Upper lobe of left lung (tissue), 6 donors: Measurements from ENCODE around the gene CD302. TPM values are rescaled to one million over a fixed set of nuclear protein-coding genes. Genes with fewer than 3 reads are reported as not detected.

Experiments used
- ATAC-seq, 2 donors: fragments of 200-7000 bp; cut with Tn5 transposase; one replicate each; pipeline ENCODE4 v1.9.1; 2022; ENCODE audit warnings: mild to moderate bottlenecking in 2 of 2, moderate library complexity in 2 of 2; ENCODE audit not compliant: low FRiP score in 2 of 2
- DNase-seq, 2 donors: peaks; one replicate each; pipeline ENCODE4 v3.0.0-alpha.2; 2019 to 2020
- H3K27ac ChIP-seq, 4 donors: fragments of 200-600 bp; sonication (generic); one replicate each; pipeline ENCODE4 v1.5.1; 2016 to 2019
- H3K27me3 ChIP-seq, 4 donors: fragments of 200-600 bp; sonication (generic); one replicate each; pipeline ENCODE4 v1.5.1; 2017 to 2019
- H3K36me3 ChIP-seq, 4 donors: fragments of 200-600 bp; sonication (generic); one replicate each; pipeline ENCODE4 v1.5.1; 2016 to 2019
- H3K4me1 ChIP-seq, 4 donors: fragments of 200-600 bp; sonication (generic); one replicate each; pipeline ENCODE4 v1.5.1; 2018 to 2019
- H3K4me3 ChIP-seq, 4 donors: fragments of 200-600 bp; sonication (generic); one replicate each; pipeline ENCODE4 v1.5.1; 2017 to 2019; ENCODE audit warnings: mild to moderate bottlenecking in 2 of 4, moderate library complexity in 1 of 4
- H3K9me3 ChIP-seq, 4 donors: fragments of 200-600 bp; sonication (generic); one replicate each; pipeline ENCODE4 v1.5.1; 2018 to 2019
- CTCF ChIP-seq, 6 experiments: fragments of 450-650 bp in 4 of 6; fragments of 200-600 bp in 2 of 6; sonication (generic) in 2 of 6; IDR thresholded peaks; one replicate each; pipeline ENCODE4 v1.5.1; 2016 to 2019; ENCODE audit warnings: antibody characterized with exemption in 6 of 6
- EP300 ChIP-seq, 4 donors: sonication (generic); formaldehyde crosslinking; IDR thresholded peaks; one replicate each; pipeline ENCODE4 v1.5.1; 2017; ENCODE audit warnings: antibody characterized with exemption in 4 of 4, control low read depth in 2 of 4
- POLR2A ChIP-seq, 4 donors: fragments of 450-650 bp; IDR thresholded peaks; one replicate each; pipeline ENCODE4 v1.5.1; 2016 to 2017; ENCODE audit warnings: antibody characterized with exemption in 4 of 4, mild to moderate bottlenecking in 2 of 4
- POLR2AphosphoS5 ChIP-seq, 2 donors: sonication (generic); formaldehyde crosslinking; IDR thresholded peaks; one replicate each; pipeline ENCODE4 v1.5.1; 2017; ENCODE audit warnings: antibody characterized with exemption in 2 of 2
- WGBS, 2 donors: methylation state at CpG; one replicate each; pipeline ENCODE4 v1.1.5; 2017 to 2018; 5-methylcytosine and 5-hydroxymethylcytosine counted together
- total RNA-seq, 6 donors: library from RNA; depleted of rRNA in 4 of 6; stranded (reverse); fragments of >200 nt in 4 of 6; gene quantifications; one replicate each; pipeline versions ENCODE4 v1.1.0 to v1.2.1, GENCODE V29; 2016 to 2021
- donor health status: DM: no; HTN: no; CAD: no; lungs with moderate emphysema.
- donor health status: DM: no; HTN: yes; CAD: no; lungs with severe emphysema.

Gene CD302
- total RNA-seq, 6 donors from 2014 or later, result 36.7 to 142 (median 83.0) TPM

GRCh38 chr2:159773426-159773825 is 24.6 kb downstream of the CD302 start:
- Histone ChIP-seq H3K27me3 (no peaks in the 10 kb centered on the region), H3K4me3 (no peak overlapping the region), H3K27ac (peak overlapping the region in 1 of 4 donors; percentile 14), H3K4me1 (no peaks in the 10 kb centered on the region), H3K9me3 (no peaks in the 10 kb centered on the region), H3K36me3 (peaks cover 2 to 30% (median 7%) of the 10 kb centered on the region in 4 donors)
- ATAC-seq, result no peak
- DNase-seq, result no peak
- TF ChIP-seq EP300 (IDR thresholded peaks at IDR 0.05) (no peak), POLR2A (IDR thresholded peaks at IDR 0.05) (no peak), POLR2AphosphoS5 (IDR thresholded peaks at IDR 0.05) (no peak), CTCF (IDR thresholded peaks at IDR 0.05) (no peak)
- WGBS, 2 donors, result 73 to 78% methylated on average over 3 of the region's 3 CpGs

GRCh38 chr2:159769147-159769546 is 28.9 kb downstream of the CD302 start:
- Histone ChIP-seq H3K4me1 (peaks cover 0 to 4% (median 0%) of the 10 kb centered on the region in 4 donors), H3K27ac (no peak overlapping the region), H3K9me3 (no peaks in the 10 kb centered on the region), H3K36me3 (peaks cover 0 to 54% (median 9%) of the 10 kb centered on the region in 4 donors), H3K4me3 (no peak overlapping the region), H3K27me3 (no peaks in the 10 kb centered on the region)
- 97 to 98% methylated on average over 3 of the region's 3 CpGs for WGBS, 2 donors
- no peak for DNase-seq
- no peak for ATAC-seq
- no peak for TF ChIP-seq POLR2A (IDR thresholded peaks at IDR 0.05)
- no peak for TF ChIP-seq POLR2AphosphoS5 (IDR thresholded peaks at IDR 0.05)
- TF ChIP-seq EP300 (IDR thresholded peaks at IDR 0.05), result no peak
- TF ChIP-seq CTCF (IDR thresholded peaks at IDR 0.05), result no peak

- Histone ChIP-seq H3K4me1 (peaks cover 11 to 18% (median 12%) of the 10 kb centered on the region in 4 donors), H3K36me3 (peaks cover 11 to 91% (median 15%) of the 10 kb centered on the region in 4 donors), H3K27me3 (no peaks in the 10 kb centered on the region), H3K27ac (no peak overlapping the region), H3K9me3 (no peaks in the 10 kb centered on the region), H3K4me3 (no peak overlapping the region)
- DNase-seq, result no peak
- TF ChIP-seq POLR2A (IDR thresholded peaks at IDR 0.05) (no peak), CTCF (IDR thresholded peaks at IDR 0.05) (no peak), POLR2AphosphoS5 (IDR thresholded peaks at IDR 0.05) (no peak), EP300 (IDR thresholded peaks at IDR 0.05) (no peak)
- WGBS, 2 donors, result 38 to 43% methylated on average over 1 of the region's 1 CpG
- no peak for ATAC-seq
Observed at GRCh38 chr2:159762075-159762474, 35.9 kb downstream of the CD302 start.

GRCh38 chr2:159760326-159760725 is 37.7 kb downstream of the CD302 start:
- Histone ChIP-seq H3K4me3 (no peak overlapping the region), H3K36me3 (peaks cover 6 to 87% (median 16%) of the 10 kb centered on the region in 4 donors), H3K9me3 (no peaks in the 10 kb centered on the region), H3K4me1 (peaks cover 13 to 18% (median 15%) of the 10 kb centered on the region in 4 donors), H3K27me3 (no peaks in the 10 kb centered on the region), H3K27ac (no peak overlapping the region)
- ATAC-seq (no peak), DNase-seq (no peak)
- TF ChIP-seq POLR2A (IDR thresholded peaks at IDR 0.05) (no peak), POLR2AphosphoS5 (IDR thresholded peaks at IDR 0.05) (no peak), CTCF (IDR thresholded peaks at IDR 0.05) (no peak)

- TF ChIP-seq POLR2AphosphoS5 (IDR thresholded peaks at IDR 0.05), result no peak
- TF ChIP-seq POLR2A (IDR thresholded peaks at IDR 0.05), result no peak
- TF ChIP-seq CTCF (IDR thresholded peaks at IDR 0.05), result no peak
- TF ChIP-seq EP300 (IDR thresholded peaks at IDR 0.05), result no peak
- no peak overlapping the region for H3K27ac ChIP-seq
- H3K27me3 ChIP-seq, result no peaks in the 10 kb centered on the region
- H3K4me1 ChIP-seq, result peaks cover 13 to 20% (median 16%) of the 10 kb centered on the region in 4 donors
- 64 to 67% methylated on average over 3 of the region's 3 CpGs for WGBS, 2 donors
- peaks cover 6 to 81% (median 16%) of the 10 kb centered on the region in 4 donors for H3K36me3 ChIP-seq
- H3K4me3 ChIP-seq, result no peak overlapping the region
- no peak for DNase-seq
- no peaks in the 10 kb centered on the region for H3K9me3 ChIP-seq
- peak; percentile 70 to 83 for ATAC-seq
Observed at GRCh38 chr2:159759577-159759976, 38.4 kb downstream of the CD302 start.
